A673 (cell line): ENCODE results near the gene CPSF4.

ENCODE experiments used
- CTCF ChIP-seq: fragments of 300-800, 200-600 bp; sonication (generic); conservative IDR thresholded peaks from 2 replicates; pipeline ENCODE4 v1.5.1; 2017; ENCODE audit warnings: low read depth, mild to moderate bottlenecking, antibody characterized with exemption, low read length, moderate library complexity, mixed read lengths
- EZH2 ChIP-seq: fragments of 200-600 bp; sonication (generic); IDR thresholded peaks from 2 replicates; pipeline ENCODE4 v1.6.1; 2017; ENCODE audit warnings: borderline replicate concordance, low read depth, mild to moderate bottlenecking, mixed read lengths, antibody characterized with exemption, low read length; ENCODE audit not compliant: poor library complexity, severe bottlenecking

GRCh38 chr7:99396418-99397296 lies 42.1 kb upstream of the CPSF4 start:
- no peak for TF ChIP-seq CTCF
- TF ChIP-seq EZH2: no peak
